T47D (cell line): Measurements from ENCODE around the gene CYRIA.
A peak's percentile ranks its signal among the peaks of the same experiment; 100 is the strongest.

Source experiments
- DNase-seq, 2 experiments: peaks; one replicate each; pipeline versions ENCODE4 v3.0.0 to v3.0.0-alpha.2; 2011 to 2012; ENCODE audit warnings: low read depth in 1 of 2, low spot score in 1 of 2
- JUND ChIP-seq: IDR thresholded peaks from 2 replicates; pipeline ENCODE4 v1.6.1; 2012; ENCODE audit warnings: low read depth
- in situ Hi-C: cut with HindIII; loops from 2 replicates; pipeline ENCODE4 v1.10.0; 2016; ENCODE audit warnings: low sequenced_read_pairs, low pct_unique_long_range_greater_than_20kb

The CYRIA gene

GRCh38 chr2:16665748-16666448 is at the start of gene CYRIA:
Gene CYRIA (minus strand): TSS chr2:16665834. CDS start chr2:16588119, 77,715 bp downstream.
- no peak for TF ChIP-seq JUND
- peak; percentile 21 to 42 for DNase-seq
- in situ Hi-C loops: no loop called here

DNA sequence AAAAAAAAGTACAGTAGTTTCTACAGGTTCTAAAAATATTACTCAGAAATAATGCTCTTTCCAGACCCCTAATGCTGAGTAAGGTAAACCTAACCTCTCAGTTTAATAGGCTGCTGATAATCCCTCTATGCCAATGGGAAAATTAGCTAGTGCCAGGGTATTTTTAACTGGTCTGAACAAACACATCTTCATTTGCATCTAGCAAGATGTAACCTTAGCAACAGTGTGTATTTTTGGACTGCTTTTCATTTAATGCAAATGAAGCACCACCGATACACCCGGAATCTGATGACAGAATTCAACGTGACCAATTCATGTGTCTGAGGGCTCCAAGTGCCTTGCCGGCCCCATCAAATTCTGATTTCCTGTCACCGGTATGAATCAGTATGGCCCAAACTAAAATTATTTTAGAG is 47.4 kb upstream of the CYRIA start:
- no peak for DNase-seq
- TF ChIP-seq JUND: no peak
- in situ Hi-C loops: no loop called here

- in situ Hi-C loops: no loop called here
- no peak for TF ChIP-seq JUND
- DNase-seq: no peak
These were observed 44.1 kb upstream of the CYRIA start for GRCh38 chr2:16709769-16710168.

GRCh38 chr2:16708173-16708572 is 42.5 kb upstream of the CYRIA start:
- in situ Hi-C loops: no loop called here
- DNase-seq: no peak
- no peak for TF ChIP-seq JUND

DNA sequence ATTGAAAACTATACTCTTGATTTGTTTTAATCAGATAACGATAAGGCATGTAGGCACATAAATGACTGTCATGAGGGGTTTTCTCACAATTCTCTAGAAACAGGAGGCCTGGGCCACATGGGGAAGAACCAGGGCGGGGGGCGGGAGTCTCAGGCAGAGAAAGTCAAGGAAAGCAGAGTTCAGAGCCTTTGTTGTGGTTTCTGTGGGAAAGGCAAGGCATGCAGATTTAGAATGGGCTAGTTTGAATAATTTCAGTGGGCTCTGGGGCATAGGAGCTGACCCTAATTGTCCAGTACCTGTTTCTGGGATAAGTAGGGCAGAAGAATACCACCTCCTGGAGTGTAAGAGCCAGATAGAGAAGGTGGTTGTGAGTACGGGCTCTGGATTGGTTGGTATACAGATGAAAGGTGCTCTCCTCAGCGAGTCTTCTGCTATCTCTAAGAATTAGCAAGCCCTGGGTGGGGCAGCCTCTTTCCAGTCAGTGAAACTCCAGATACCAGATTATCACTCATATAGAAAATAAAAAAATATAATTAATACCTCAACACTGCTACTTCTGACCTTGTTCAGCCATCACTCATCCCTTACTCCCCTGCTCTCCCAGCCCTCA is 41.5 kb upstream of the CYRIA start:
- TF ChIP-seq JUND: no peak
- DNase-seq: no peak
- in situ Hi-C loops: no loop called here

DNA sequence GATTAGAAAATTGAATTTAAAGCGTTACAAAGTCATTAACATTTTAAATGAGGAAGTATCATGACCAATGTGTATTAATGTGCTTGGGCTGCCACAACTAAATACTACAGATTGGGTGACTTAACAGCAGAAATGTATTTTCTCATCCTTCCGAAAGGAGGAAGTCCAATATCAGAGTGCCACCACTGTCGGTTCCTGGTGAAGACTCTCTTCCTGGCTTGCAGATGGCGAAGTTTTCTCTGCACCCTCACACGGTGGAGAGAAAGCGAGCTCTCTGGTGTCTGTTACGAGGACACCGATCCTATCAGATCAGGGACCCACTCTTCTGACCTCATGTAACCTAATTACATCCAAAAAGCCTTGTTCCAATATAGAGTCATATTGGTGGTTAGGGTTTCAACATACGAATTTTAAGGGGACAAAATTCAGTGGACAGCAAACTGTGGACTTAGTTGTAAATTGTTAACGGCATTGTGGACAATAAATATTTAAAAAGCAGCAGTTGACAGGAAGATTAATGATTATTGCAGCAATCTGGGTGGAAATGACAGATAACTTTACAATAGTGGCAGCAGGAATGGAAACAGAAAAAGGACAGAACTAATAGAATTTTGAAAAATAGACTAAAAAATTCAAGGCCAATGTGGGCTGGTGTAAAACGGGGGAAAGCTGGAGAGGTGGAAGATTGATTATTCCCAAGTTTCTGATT is 35.1 kb upstream of the CYRIA start:
- in situ Hi-C loops: no loop called here
- TF ChIP-seq JUND: no peak
- no peak for DNase-seq

DNA sequence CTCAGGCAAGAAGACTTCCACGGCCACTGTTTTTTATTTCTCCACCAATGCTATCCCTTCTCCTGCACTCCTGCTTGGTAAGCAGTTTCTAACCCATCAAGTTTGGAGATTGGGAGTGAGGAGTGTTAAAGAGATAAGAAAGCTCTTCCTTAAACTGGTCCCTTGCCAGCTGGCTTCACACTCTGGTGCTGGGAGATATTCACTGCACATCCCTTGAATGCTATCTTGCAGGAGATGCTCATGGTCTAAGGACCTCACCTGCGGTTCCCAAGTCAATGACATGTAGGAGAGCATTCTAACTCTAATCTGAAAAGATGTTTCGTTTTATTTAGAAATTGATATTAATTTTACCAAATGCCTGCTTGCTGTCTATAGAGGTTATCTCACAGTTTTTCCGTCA is 28.2 kb upstream of the CYRIA start:
- no peak for TF ChIP-seq JUND
- no peak for DNase-seq
- in situ Hi-C loops: no loop called here

GRCh38 chr2:16691261-16691660 is 25.6 kb upstream of the CYRIA start:
- no peak for TF ChIP-seq JUND
- DNase-seq: no peak
- in situ Hi-C loops: no loop called here

DNA sequence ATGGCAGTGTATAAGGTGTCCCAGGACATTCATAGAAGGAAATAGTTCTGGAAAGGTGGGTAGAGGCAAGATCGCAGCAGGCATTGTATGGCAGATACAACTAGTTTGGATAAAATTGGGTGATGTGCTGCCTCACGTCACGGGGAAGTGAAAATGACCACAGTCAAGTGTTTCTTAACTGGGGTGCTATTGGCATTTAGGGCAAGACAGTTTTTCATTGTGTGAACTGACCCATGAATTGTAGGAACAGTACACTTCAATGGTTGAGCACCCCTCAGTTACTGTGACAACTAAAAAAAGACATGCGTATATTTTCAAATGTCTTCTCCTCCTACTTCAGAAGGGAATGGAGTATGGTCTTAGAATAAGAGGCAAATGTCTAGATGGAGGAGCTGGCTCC is 22.3 kb upstream of the CYRIA start:
- TF ChIP-seq JUND: no peak
- in situ Hi-C loops: no loop called here
- no peak for DNase-seq

- in situ Hi-C loops: no loop called here
- no peak for TF ChIP-seq JUND
These were observed 21.6 kb upstream of the CYRIA start for GRCh38 chr2:16687222-16687621.

DNA sequence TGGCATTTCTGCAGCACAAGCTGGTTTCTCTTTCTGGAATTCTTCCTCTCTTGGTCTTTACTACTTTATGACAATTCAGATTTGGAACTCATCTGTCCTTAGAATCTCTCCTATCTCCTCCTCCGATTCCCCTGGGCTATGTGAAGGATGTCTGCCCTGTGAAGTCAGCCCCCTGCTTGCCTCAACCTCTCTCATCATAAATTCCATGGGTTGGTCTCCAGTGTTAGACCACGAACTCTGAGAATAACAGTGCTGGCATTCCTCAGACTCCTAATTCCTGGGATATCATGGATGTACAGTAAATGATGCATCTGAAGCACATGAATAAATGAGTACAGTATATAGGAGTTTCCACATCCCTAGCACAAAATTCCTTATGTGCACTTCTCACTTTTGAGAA is 21.0 kb upstream of the CYRIA start:
- no peak for DNase-seq
- TF ChIP-seq JUND: no peak
- in situ Hi-C loops: no loop called here

More at GRCh38 chr2:16687222-16687621, 21.6 kb upstream of the CYRIA start:
- DNase-seq: no peak

GRCh38 chr2:16685340-16685715 is 19.7 kb upstream of the CYRIA start:
- in situ Hi-C loops: no loop called here
- TF ChIP-seq JUND: no peak
- no peak for DNase-seq

- in situ Hi-C loops: no loop called here
- no peak for DNase-seq
- no peak for TF ChIP-seq JUND
These were observed 19.2 kb upstream of the CYRIA start for GRCh38 chr2:16684676-16685339.
